ENCODE results near the gene DDX46. TPM values are rescaled to one million over a fixed set of nuclear protein-coding genes. Genes with fewer than 3 reads are reported as not detected.

The DDX46 gene
- total RNA-seq, 1 donor: 29.8 TPM

GRCh38 chr5:134798468-134798867, 39.9 kb downstream of the DDX46 start:
- DNase-seq (ENCODE audit: low read depth): no peak

GRCh38 chr5:134803821-134804220, 45.2 kb downstream of the DDX46 start:
- H3K4me3 ChIP-seq (ENCODE audit: low read depth, low read length): no peak overlapping the region
- no peak for DNase-seq (ENCODE audit: low read depth)

More at GRCh38 chr5:134798468-134798867, 39.9 kb downstream of the DDX46 start:
- no peak for TF ChIP-seq CTCF (IDR thresholded peaks at IDR 0.05; ENCODE audit: insufficient read depth, low read depth, low read length)
- H3K4me3 ChIP-seq (ENCODE audit: low read depth, low read length): no peak overlapping the region

GRCh38 chr5:134813407-134813806, 54.8 kb downstream of the DDX46 start:
- H3K4me3 ChIP-seq (ENCODE audit: low read depth, low read length): no peak overlapping the region
- DNase-seq (ENCODE audit: low read depth): no peak
- TF ChIP-seq CTCF (IDR thresholded peaks at IDR 0.05; ENCODE audit: insufficient read depth, low read depth, low read length): no peak

More at GRCh38 chr5:134803821-134804220, 45.2 kb downstream of the DDX46 start:
- no peak for TF ChIP-seq CTCF (IDR thresholded peaks at IDR 0.05; ENCODE audit: insufficient read depth, low read depth, low read length)

- no peak overlapping the region for H3K4me3 ChIP-seq (ENCODE audit: low read depth, low read length)
- no peak for DNase-seq (ENCODE audit: low read depth)
- TF ChIP-seq CTCF (IDR thresholded peaks at IDR 0.05; ENCODE audit: insufficient read depth, low read depth, low read length): no peak
Measured at GRCh38 chr5:134813827-134814226, 55.2 kb downstream of the DDX46 start.

- no peak overlapping the region for H3K4me3 ChIP-seq (ENCODE audit: low read depth, low read length)
- DNase-seq (ENCODE audit: low read depth): no peak
- no peak for TF ChIP-seq CTCF (IDR thresholded peaks at IDR 0.05; ENCODE audit: insufficient read depth, low read depth, low read length)
Measured at GRCh38 chr5:134817006-134817405, 58.4 kb downstream of the DDX46 start.

GRCh38 chr5:134818776-134819175, 60.2 kb downstream of the DDX46 start:
- H3K4me3 ChIP-seq (ENCODE audit: low read depth, low read length): no peak overlapping the region
- TF ChIP-seq CTCF (IDR thresholded peaks at IDR 0.05; ENCODE audit: insufficient read depth, low read depth, low read length): no peak
- no peak for DNase-seq (ENCODE audit: low read depth)

- H3K4me3 ChIP-seq (ENCODE audit: low read depth, low read length): no peak overlapping the region
- TF ChIP-seq CTCF (IDR thresholded peaks at IDR 0.05; ENCODE audit: insufficient read depth, low read depth, low read length): no peak
- DNase-seq (ENCODE audit: low read depth): peak; percentile 16
Measured at GRCh38 chr5:134819407-134819963, 60.9 kb downstream of the DDX46 start.

Measured in fibroblast of villous mesenchyme (primary cell).